HG02884 (cell line): ENCODE results near the gene PCMTD2.

Experiments
- ATAC-seq: cut with Tn5 transposase; IDR thresholded peaks from one replicate; pipeline ENCODE4 v1.9.1; 2021; ENCODE audit warnings: mild to moderate bottlenecking, moderate library complexity; ENCODE audit not compliant: unreplicated experiment

PCMTD2 gene

GRCh38 chr20:64255361-64256281, at the start of gene PCMTD2:
TSS of gene PCMTD2 (plus strand) at chr20:64255748. CDS start at chr20:64259966, 4,218 bp downstream.
- ATAC-seq, result peak; percentile 69

- ATAC-seq, result no peak
Observed at GRCh38 chr20:64206614-64207013, 48.9 kb upstream of the PCMTD2 start.

GRCh38 chr20:64207641-64208590, 47.6 kb upstream of the PCMTD2 start:
- no peak for ATAC-seq

GRCh38 chr20:64209148-64209547, 46.4 kb upstream of the PCMTD2 start:
- ATAC-seq, result no peak

- ATAC-seq, result no peak
Observed at GRCh38 chr20:64210656-64211369, 44.7 kb upstream of the PCMTD2 start.

- ATAC-seq, result no peak
Observed at GRCh38 chr20:64211874-64212658, 43.5 kb upstream of the PCMTD2 start.

- ATAC-seq, result no peak
Observed at GRCh38 chr20:64212755-64213154, 42.8 kb upstream of the PCMTD2 start.

- ATAC-seq, result no peak
Observed at GRCh38 chr20:64214113-64214512, 41.4 kb upstream of the PCMTD2 start.

- ATAC-seq, result no peak
Observed at GRCh38 chr20:64214952-64215351, 40.6 kb upstream of the PCMTD2 start.

GRCh38 chr20:64216036-64216435, 39.5 kb upstream of the PCMTD2 start:
- ATAC-seq, result no peak

- ATAC-seq, result no peak
Observed at GRCh38 chr20:64216910-64217309, 38.6 kb upstream of the PCMTD2 start.

GRCh38 chr20:64217539-64218221, 37.9 kb upstream of the PCMTD2 start:
- no peak for ATAC-seq

GRCh38 chr20:64219202-64219601, 36.3 kb upstream of the PCMTD2 start:
- ATAC-seq, result no peak

GRCh38 chr20:64219730-64220129, 35.8 kb upstream of the PCMTD2 start:
- no peak for ATAC-seq

GRCh38 chr20:64220420-64220819, 35.1 kb upstream of the PCMTD2 start:
- no peak for ATAC-seq

- ATAC-seq, result no peak
Observed at GRCh38 chr20:64220891-64221527, 34.5 kb upstream of the PCMTD2 start.

GRCh38 chr20:64222291-64222735, 33.2 kb upstream of the PCMTD2 start:
- ATAC-seq, result no peak

GRCh38 chr20:64222851-64223525, 32.6 kb upstream of the PCMTD2 start:
- no peak for ATAC-seq
